PFSK-1 (cell line): Measurements from ENCODE around the gene TANGO2.

Source experiments
- FOXP2 ChIP-seq: optimal IDR thresholded peaks from 2 replicates; pipeline ENCODE3; 2011; ENCODE audit warnings: borderline replicate concordance, control low read depth, inconsistent platforms; ENCODE audit not compliant: insufficient read depth; ENCODE audit errors: extremely low read length, extremely low read depth
- POLR2AphosphoS5 ChIP-seq: IDR thresholded peaks from 2 replicates; pipeline ENCODE4 v1.6.1; 2012; ENCODE audit warnings: low read depth, mild to moderate bottlenecking, control low read depth, low read length, moderate library complexity
- REST ChIP-seq, 2 experiments: IDR thresholded peaks; 2 replicates each; pipeline versions ENCODE4 v1.6.1 to v1.8.0; 2011 to 2012; ENCODE audit warnings: low read depth in 2 of 2, low read length in 2 of 2, control low read depth in 1 of 2, inconsistent platforms in 1 of 2, mild to moderate bottlenecking in 1 of 2, moderate library complexity in 1 of 2; ENCODE audit not compliant: insufficient read depth in 1 of 2
- SIN3A ChIP-seq: IDR thresholded peaks from 2 replicates; pipeline ENCODE4 v1.6.1; 2012; ENCODE audit warnings: mild to moderate bottlenecking, low read length, moderate library complexity, borderline replicate concordance; ENCODE audit not compliant: insufficient read depth
- TAF1 ChIP-seq: IDR thresholded peaks from 2 replicates; pipeline ENCODE4 v1.6.1; 2012; ENCODE audit warnings: low read length, control low read depth, borderline replicate concordance; ENCODE audit not compliant: insufficient read depth

Gene TANGO2

GRCh38 chr22:20022231-20022977, 1.5 kb downstream of the TANGO2 start:
- no peak for TF ChIP-seq REST (IDR thresholded peaks at IDR 0.05; ENCODE audit: insufficient read depth in 1 of 2, low read depth in 2 of 2, low read length in 2 of 2)

DNA sequence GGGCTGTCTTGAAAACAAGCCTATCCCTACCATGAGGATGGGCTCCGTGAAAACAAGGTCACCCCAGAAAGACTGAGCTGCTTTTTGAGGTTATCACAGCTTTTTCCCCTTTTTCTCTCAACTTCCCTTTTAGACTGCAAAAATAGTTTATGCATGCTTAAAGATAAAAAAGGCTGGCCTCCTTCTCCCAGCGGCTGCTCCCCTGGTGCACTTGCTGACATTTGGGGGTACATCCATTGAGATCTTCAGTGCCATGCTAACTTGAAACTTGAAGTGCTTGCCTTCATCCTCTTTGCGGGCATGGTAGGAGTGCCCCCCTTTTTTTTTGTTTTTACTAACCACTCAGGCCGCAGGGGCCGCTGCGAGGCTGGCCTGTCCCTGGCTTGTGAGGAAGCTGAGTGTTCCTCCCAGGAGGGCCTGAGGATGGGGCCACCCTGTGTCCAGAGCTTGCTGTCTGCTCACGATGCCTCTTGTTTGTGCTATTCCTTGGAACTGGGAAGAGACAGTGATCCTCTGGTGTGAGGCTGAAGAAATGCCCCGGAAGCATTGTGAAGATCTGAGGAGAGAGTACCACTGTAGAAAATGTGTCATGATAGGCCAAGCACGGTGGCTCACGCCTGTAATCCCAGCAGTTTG, 2.2 kb downstream of the TANGO2 start:
- TF ChIP-seq SIN3A (no peak), FOXP2 (no peak), REST (IDR thresholded peaks at IDR 0.05; ENCODE audit: insufficient read depth in 1 of 2, low read depth in 2 of 2, low read length in 2 of 2) (no peak), TAF1 (no peak), POLR2AphosphoS5 (no peak)

DNA sequence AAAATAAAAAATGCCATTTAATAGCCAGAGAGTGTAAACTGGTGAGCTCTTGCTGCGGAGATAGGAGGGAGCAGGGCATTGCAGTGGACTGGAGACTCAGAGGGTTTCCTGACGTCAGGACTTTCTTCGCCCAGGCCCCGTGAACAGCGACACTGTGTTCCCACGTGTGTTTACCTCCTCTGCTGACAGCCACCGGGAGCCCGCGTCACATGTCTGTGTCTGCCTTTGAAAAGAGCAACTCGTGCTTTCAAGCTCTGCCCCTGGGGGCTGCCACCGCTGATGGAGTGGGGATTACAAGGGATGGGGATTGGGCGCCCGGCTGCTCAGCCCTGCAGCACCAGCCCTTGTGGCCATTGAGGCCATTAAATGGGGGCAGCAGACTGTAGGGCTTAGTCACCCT, 3.3 kb downstream of the TANGO2 start:
- no peak for TF ChIP-seq SIN3A

- TF ChIP-seq TAF1: no peak
These were observed 3.9 kb downstream of the TANGO2 start for GRCh38 chr22:20024650-20025397.

DNA sequence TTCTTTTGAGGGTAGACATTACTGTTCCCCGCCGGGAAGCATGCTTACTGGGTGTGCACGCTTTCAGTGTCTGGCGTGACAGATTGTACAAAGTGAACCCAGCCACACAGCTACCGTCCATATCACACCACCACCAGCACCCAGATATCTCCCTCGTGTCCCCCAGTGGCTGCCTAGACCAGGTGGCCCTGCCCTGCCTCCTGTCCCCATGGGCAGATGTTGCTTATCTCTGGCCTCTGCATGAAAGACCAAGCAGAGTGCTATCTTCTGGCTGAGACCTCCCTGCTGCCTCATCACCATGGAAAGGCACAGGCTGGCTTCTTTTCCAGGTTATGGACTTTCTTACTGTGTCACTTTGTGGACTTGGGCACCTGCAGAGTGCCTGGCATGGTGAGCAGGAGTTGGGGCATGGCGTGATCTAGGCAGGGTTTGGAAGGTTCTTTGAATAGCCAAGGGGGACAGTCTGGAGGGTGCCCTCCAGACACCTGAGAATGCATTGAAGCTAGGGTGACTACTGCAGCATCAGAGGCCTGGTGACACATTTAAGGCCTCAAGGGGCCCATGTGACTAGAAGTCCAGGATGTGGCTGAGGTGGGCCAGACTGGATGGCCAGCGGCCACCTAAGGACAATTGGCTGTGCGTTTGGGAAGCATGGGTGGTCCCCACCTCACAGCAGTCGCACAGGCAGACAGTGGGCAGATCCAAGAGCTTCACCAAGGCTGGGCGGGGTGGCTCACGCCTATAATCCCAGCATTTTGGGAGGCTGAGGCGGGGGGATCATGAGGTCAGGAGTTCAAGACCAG, 4.7 kb downstream of the TANGO2 start:
- TF ChIP-seq SIN3A (no peak), POLR2AphosphoS5 (no peak), TAF1 (no peak), REST (IDR thresholded peaks at IDR 0.05; ENCODE audit: insufficient read depth in 1 of 2, low read depth in 2 of 2, low read length in 2 of 2) (no peak), FOXP2 (no peak)
